ENCODE data around the gene MLST8. TPM values are rescaled to one million over a fixed set of nuclear protein-coding genes. Genes with fewer than 3 reads are reported as not detected.

MLST8 gene
- total RNA-seq, 1 experiment from 2014 or later = 87.6 TPM

Other genes starting within 250 kb of the MLST8 start
- 202 TPM in 2 replicates for gene NDUFB10, start 245.9 kb upstream of the MLST8 start, total RNA-seq (2022)
- 4,760 and 4,836 TPM in 2 replicates for gene RPS2, start 240.6 kb upstream of the MLST8 start, total RNA-seq (2022)
- 0.39 TPM in 1 of 2 replicates, not detected in the other for gene RNF151, start 238.6 kb upstream of the MLST8 start, total RNA-seq (2022)
- gene TBL3, start 233.4 kb upstream of the MLST8 start, total RNA-seq (2022) = 25.8 and 26.8 TPM in 2 replicates
- gene NOXO1, start 224.0 kb upstream of the MLST8 start, total RNA-seq (2022) = 1.1 TPM in 1 of 2 replicates, not detected in the other
- gene GFER, start 221.3 kb upstream of the MLST8 start, total RNA-seq (2022) = 34.6 and 40.8 TPM in 2 replicates
- gene SYNGR3, start 215.5 kb upstream of the MLST8 start, total RNA-seq (2022) = 0.68 and 1.1 TPM in 2 replicates
- gene ZNF598, start 195.6 kb upstream of the MLST8 start, total RNA-seq (2022) = 177 and 252 TPM in 2 replicates
- 4.9 and 7.7 TPM in 2 replicates for gene NPW, start 185.7 kb upstream of the MLST8 start, total RNA-seq (2022)
- gene NHERF2, start 178.6 kb upstream of the MLST8 start, total RNA-seq (2022) = 8.5 and 14.5 TPM in 2 replicates
- gene NTHL1, start 157.6 kb upstream of the MLST8 start, total RNA-seq (2022) = 16.4 and 17.7 TPM in 2 replicates
- 99.8 and 136 TPM in 2 replicates for gene TSC2, start 157.5 kb upstream of the MLST8 start, total RNA-seq (2022)
- 159 and 187 TPM in 2 replicates for gene PKD1, start 69.6 kb upstream of the MLST8 start, total RNA-seq (2022)
- 0.81 and 1.0 TPM in 2 replicates for gene RAB26, start 56.8 kb upstream of the MLST8 start, total RNA-seq (2022)
- gene TRAF7, start 49.7 kb upstream of the MLST8 start, total RNA-seq (2022) = 87.4 and 98.6 TPM in 2 replicates
- 0.10 and 0.14 TPM in 2 replicates for gene CASKIN1, start 8.8 kb upstream of the MLST8 start, total RNA-seq (2022)
- gene BRICD5, start 5.4 kb downstream of the MLST8 start, total RNA-seq (2022) = 4.6 and 5.2 TPM in 2 replicates
- 11.3 and 12.0 TPM in 2 replicates for gene PGP, start 9.4 kb downstream of the MLST8 start, total RNA-seq (2022)
- 26.2 and 28.4 TPM in 2 replicates for gene E4F1, start 18.1 kb downstream of the MLST8 start, total RNA-seq (2022)
- 1.5 and 3.8 TPM in 2 replicates for gene DNASE1L2, start 31.0 kb downstream of the MLST8 start, total RNA-seq (2022)
- 115 and 154 TPM in 2 replicates for gene ECI1, start 46.1 kb downstream of the MLST8 start, total RNA-seq (2022)
- gene RNPS1, start 62.7 kb downstream of the MLST8 start, total RNA-seq (2022) = 245 and 247 TPM in 2 replicates
- gene ABCA3, start 135.3 kb downstream of the MLST8 start, total RNA-seq (2022) = 3.5 and 4.6 TPM in 2 replicates
- 7.5 and 11.9 TPM in 2 replicates for gene CCNF, start 224.0 kb downstream of the MLST8 start, total RNA-seq (2022)

All from MCF 10A (cell line).